ENCODE data around the gene PDE11A. TPM values are rescaled to one million over a fixed set of nuclear protein-coding genes. Genes with fewer than 3 reads are reported as not detected.
A peak's percentile ranks its signal among the peaks of the same experiment; 100 is the strongest.

Gene PDE11A
- total and polyA plus RNA-seq, 2 of the 13 experiments (the other 11 are each of a cell fraction or from before 2014, with no cell fraction given) = 1.2 to 1.7 TPM

- TF ChIP-seq ZBTB4 (CRISPR knock-in tag; IDR thresholded peaks at IDR 0.05; ENCODE audit: borderline replicate concordance) = peak; percentile 51; the same call in 1 of the 2 replicates
- TF ChIP-seq ARID3A (IDR thresholded peaks at IDR 0.05; ENCODE audit: low read depth, low read length) = peak; percentile 12; the same call in 1 of the 2 replicates
- no peak for TF ChIP-seq NR0B2 (CRISPR knock-in tag; IDR thresholded peaks at IDR 0.05)
- 0 out of 2 replicates have a peak, but pooled peaks have one; percentile 78 for TF ChIP-seq ZNF550 (CRISPR knock-in tag; IDR thresholded peaks at IDR 0.05; ENCODE audit: borderline replicate concordance)
- peak; percentile 94 for TF ChIP-seq RBM39 (IDR thresholded peaks at IDR 0.05; ENCODE audit: low read depth, low read length, poor library complexity, severe bottlenecking)
- TF ChIP-seq ZNF816 (CRISPR knock-in tag; IDR thresholded peaks at IDR 0.05; ENCODE audit: borderline replicate concordance) = no peak
- no peak for TF ChIP-seq ZMAT5 (CRISPR knock-in tag; IDR thresholded peaks at IDR 0.05; ENCODE audit: borderline replicate concordance, low read depth)
- peak; percentile 80; the same call in 1 of the 2 replicates for TF ChIP-seq HBP1 (CRISPR knock-in tag; IDR thresholded peaks at IDR 0.05; ENCODE audit: low read depth)
- TF ChIP-seq ZC3H4 (CRISPR knock-in tag; IDR thresholded peaks at IDR 0.05; ENCODE audit: borderline replicate concordance) = no peak
- no peak for TF ChIP-seq SRSF4 (IDR thresholded peaks at IDR 0.05; ENCODE audit: low read depth, low read length, poor library complexity, severe bottlenecking)
- TF ChIP-seq AHR (CRISPR knock-in tag; IDR thresholded peaks at IDR 0.05) = peak; percentile 80; the same call in 1 of the 2 replicates
- no peak for TF ChIP-seq MBNL3 (CRISPR knock-in tag; conservative IDR thresholded peaks at IDR 0.05)
- TF ChIP-seq TEAD3 (CRISPR knock-in tag; optimal IDR thresholded peaks at IDR 0.05; ENCODE audit: borderline replicate concordance) = peak; percentile 84
- TF ChIP-seq ZNF703 (CRISPR knock-in tag; IDR thresholded peaks at IDR 0.05; ENCODE audit: borderline replicate concordance) = peak; percentile 44; the same call in 1 of the 2 replicates
- TF ChIP-seq TOE1 (CRISPR knock-in tag; IDR thresholded peaks at IDR 0.05) = 0 out of 2 replicates have a peak, but pooled peaks have one; percentile 6
- TF ChIP-seq KMT2A (CRISPR knock-in tag; IDR thresholded peaks at IDR 0.05) = peak; percentile 71; the same call in 1 of the 2 replicates
- TF ChIP-seq EHMT2 (IDR thresholded peaks at IDR 0.05; ENCODE audit: borderline replicate concordance, low read depth, low read length) = no peak
- TF ChIP-seq ZFP82 (CRISPR knock-in tag; IDR thresholded peaks at IDR 0.05; ENCODE audit: borderline replicate concordance) = no peak
- no peak; the same call in 1 of the 2 replicates for TF ChIP-seq CBX2 (IDR thresholded peaks at IDR 0.05; ENCODE audit: low read depth, low read length)
- TF ChIP-seq CBX2 (CRISPR knock-in tag; IDR thresholded peaks at IDR 0.05; ENCODE audit: low read depth) = peak; percentile 88; the same call in 1 of the 2 replicates
Observed at GRCh38 chr2:178072383-178073301, at the start of gene PDE11A (continued).
